ENCODE measurements around the gene JARID2. TPM values are rescaled to one million over a fixed set of nuclear protein-coding genes. Genes with fewer than 3 reads are reported as not detected.

JARID2 gene
- total and polyA plus RNA-seq, 7 donors, result 1.8 to 7.8 (median 6.1) TPM

GRCh38 chr6:15522856-15523529 is 277.1 kb downstream of the JARID2 start:
- no peaks in the 10 kb centered on the region for H3K27me3 ChIP-seq
- H3K9me3 ChIP-seq, result no peaks in the 10 kb centered on the region
- H3K36me3 ChIP-seq, result peaks cover 7 to 62% (median 15%) of the 10 kb centered on the region in 4 donors
- 80 to 90% methylated on average over 16 of the region's 16 CpGs for WGBS, 2 donors
- no peak for TF ChIP-seq POLR2A (IDR thresholded peaks at IDR 0.05)
- no peak for TF ChIP-seq CTCF (IDR thresholded peaks at IDR 0.05)
- TF ChIP-seq EP300 (IDR thresholded peaks at IDR 0.05), result no peak
- TF ChIP-seq POLR2AphosphoS5 (IDR thresholded peaks at IDR 0.05), result no peak
- no peak overlapping the region for H3K4me3 ChIP-seq
- no peak overlapping the region for H3K27ac ChIP-seq
- intact Hi-C loops (cut with DNase I), result no loop called here
- DNase-seq, result peak; percentile 34
- H3K4me1 ChIP-seq, result peaks cover 0 to 8% (median 3%) of the 10 kb centered on the region in 4 donors

- 96% methylated on average over 23 of the region's 23 CpGs for WGBS, 2 donors
- Histone ChIP-seq H3K36me3 (peaks cover 7 to 58% (median 12%) of the 10 kb centered on the region in 4 donors), H3K27ac (no peak overlapping the region), H3K9me3 (no peaks in the 10 kb centered on the region), H3K4me3 (no peak overlapping the region), H3K27me3 (no peaks in the 10 kb centered on the region), H3K4me1 (peaks cover 0 to 8% (median 3%) of the 10 kb centered on the region in 4 donors)
- intact Hi-C loops (cut with DNase I), result no loop called here
- no peak for TF ChIP-seq CTCF (IDR thresholded peaks at IDR 0.05)
- no peak for TF ChIP-seq EP300 (IDR thresholded peaks at IDR 0.05)
- no peak for TF ChIP-seq POLR2AphosphoS5 (IDR thresholded peaks at IDR 0.05)
- TF ChIP-seq POLR2A (IDR thresholded peaks at IDR 0.05), result no peak
- no peak for DNase-seq
These were observed 278.1 kb downstream of the JARID2 start for GRCh38 chr6:15523679-15524630.

- Histone ChIP-seq H3K9me3 (no peaks in the 10 kb centered on the region), H3K36me3 (peaks cover 3 to 51% (median 12%) of the 10 kb centered on the region in 4 donors), H3K4me1 (peaks cover 0 to 8% (median 3%) of the 10 kb centered on the region in 4 donors), H3K4me3 (no peak overlapping the region), H3K27ac (no peak overlapping the region), H3K27me3 (no peaks in the 10 kb centered on the region)
- 94 to 96% methylated on average over 14 of the region's 14 CpGs for WGBS, 2 donors
- DNase-seq, result no peak
- TF ChIP-seq EP300 (IDR thresholded peaks at IDR 0.05) (no peak), POLR2A (IDR thresholded peaks at IDR 0.05) (no peak), POLR2AphosphoS5 (IDR thresholded peaks at IDR 0.05) (no peak), CTCF (IDR thresholded peaks at IDR 0.05) (no peak)
- intact Hi-C loops (cut with DNase I), result no loop called here
These were observed 279.1 kb downstream of the JARID2 start for GRCh38 chr6:15524861-15525401.

GRCh38 chr6:15526212-15526701 is 280.4 kb downstream of the JARID2 start:
- peaks cover 0 to 49% (median 9%) of the 10 kb centered on the region in 4 donors for H3K36me3 ChIP-seq
- no peak for DNase-seq
- no peaks in the 10 kb centered on the region for H3K9me3 ChIP-seq
- H3K27me3 ChIP-seq, result no peaks in the 10 kb centered on the region
- WGBS, 2 donors, result 82 to 87% methylated on average over 13 of the region's 13 CpGs
- H3K4me3 ChIP-seq, result no peak overlapping the region
- intact Hi-C loops (cut with DNase I), result no loop called here
- H3K4me1 ChIP-seq, result peaks cover 0 to 8% (median 3%) of the 10 kb centered on the region in 4 donors
- no peak overlapping the region for H3K27ac ChIP-seq
- no peak for TF ChIP-seq CTCF (IDR thresholded peaks at IDR 0.05)
- no peak for TF ChIP-seq POLR2AphosphoS5 (IDR thresholded peaks at IDR 0.05)
- TF ChIP-seq EP300 (IDR thresholded peaks at IDR 0.05), result no peak
- no peak for TF ChIP-seq POLR2A (IDR thresholded peaks at IDR 0.05)

Data from sigmoid colon (tissue), 7 donors.